K562 (cell line): ENCODE results near the gene NR3C2.

Source experiments
- BRF2 ChIP-seq: IDR thresholded peaks from 3 replicates; pipeline ENCODE4 v1.6.1; 2011; ENCODE audit warnings: borderline replicate concordance, mild to moderate bottlenecking; ENCODE audit not compliant: insufficient read length, insufficient read depth
- HDAC1 ChIP-seq, 2 experiments: fragments of 450-650 bp; IDR thresholded peaks; 2 replicates each; pipeline ENCODE4 v1.6.1; 2016 to 2017; ENCODE audit warnings: inconsistent platforms in 1 of 2, mild to moderate bottlenecking in 1 of 2, moderate library complexity in 1 of 2
- TSC22D4 ChIP-seq: fragments of 450-650 bp; IDR thresholded peaks from 2 replicates; pipeline ENCODE4 v1.6.1; 2016; ENCODE audit warnings: missing genetic modification characterization, missing biosample characterization, control low read depth
- ZBTB7A ChIP-seq: IDR thresholded peaks from 2 replicates; pipeline ENCODE4 v1.6.1; 2011; ENCODE audit warnings: low read depth, mild to moderate bottlenecking, low read length, moderate library complexity, borderline replicate concordance; ENCODE audit not compliant: control insufficient read depth
- ZFP36 ChIP-seq: fragments of 150-350 bp; IDR thresholded peaks from 2 replicates; pipeline ENCODE4 v1.6.1; 2018; ENCODE audit warnings: low read length, low read depth; ENCODE audit not compliant: partially characterized antibody
- ZNF592 ChIP-seq: fragments of 450-650 bp; IDR thresholded peaks from 2 replicates; pipeline ENCODE4 v1.6.1; 2017; ENCODE audit warnings: antibody characterized with exemption, mild to moderate bottlenecking

GRCh38 chr4:148093065-148093464, 349.1 kb downstream of the NR3C2 start:
- TF ChIP-seq TSC22D4 (tag) (no peak), ZBTB7A (no peak), ZFP36 (no peak), HDAC1 (IDR thresholded peaks at IDR 0.05) (no peak), BRF2 (no peak), ZNF592 (no peak)
